ENCODE data around the gene ADGRA1.
A peak's percentile ranks its signal among the peaks of the same experiment; 100 is the strongest.

Gene ADGRA1

GRCh38 chr10:133159950-133160825 lies 72.5 kb downstream of the ADGRA1 start, which contains the start of gene KNDC1 (continued):
- TF ChIP-seq ZNF426 (tag by site-specific recombination; IDR thresholded peaks at IDR 0.05) (no peak), SCRT2 (tag by site-specific recombination; IDR thresholded peaks at IDR 0.05) (no peak), KLF9 (tag by site-specific recombination; IDR thresholded peaks at IDR 0.05; ENCODE audit: low read depth) (no peak), PRDM2 (tag by site-specific recombination; IDR thresholded peaks at IDR 0.05; ENCODE audit: borderline replicate concordance) (no peak), ZNF140 (tag by site-specific recombination; IDR thresholded peaks at IDR 0.05) (no peak), KLF16 (tag by site-specific recombination; IDR thresholded peaks at IDR 0.05) (no peak), BCL6B (tag by site-specific recombination; IDR thresholded peaks at IDR 0.05) (no peak), GLIS2 (tag by site-specific recombination; IDR thresholded peaks at IDR 0.05) (peak; percentile 86), ZNF266 (tag by site-specific recombination; IDR thresholded peaks at IDR 0.05; ENCODE audit: low read depth) (no peak), ZFP69B (tag by site-specific recombination; IDR thresholded peaks at IDR 0.05) (no peak), ZNF518A (tag by site-specific recombination; conservative IDR thresholded peaks at IDR 0.05; ENCODE audit: low read depth) (no peak), WT1 (tag by site-specific recombination; IDR thresholded peaks at IDR 0.05) (no peak), ZNF792 (tag by site-specific recombination; IDR thresholded peaks at IDR 0.05) (no peak), MZF1 (tag by site-specific recombination; IDR thresholded peaks at IDR 0.05; ENCODE audit: borderline replicate concordance) (no peak), YY1 (tag by site-specific recombination; IDR thresholded peaks at IDR 0.05) (no peak), HOXA7 (CRISPR knock-in tag; IDR thresholded peaks at IDR 0.05; ENCODE audit: borderline replicate concordance) (no peak), ZFHX2 (tag by site-specific recombination; conservative IDR thresholded peaks at IDR 0.05) (0 out of 2 replicates have a peak, but pooled peaks have one; percentile 36), ZNF341 (tag by site-specific recombination; IDR thresholded peaks at IDR 0.05; ENCODE audit: low read depth) (no peak), ZNF580 (tag by site-specific recombination; IDR thresholded peaks at IDR 0.05) (no peak), ZNF48 (tag by site-specific recombination; IDR thresholded peaks at IDR 0.05) (no peak), SP3 (tag by site-specific recombination; IDR thresholded peaks at IDR 0.05) (0 out of 2 replicates have a peak, but pooled peaks have one; percentile 32), ZNF837 (tag by site-specific recombination; IDR thresholded peaks at IDR 0.05) (no peak), ZXDB (tag by site-specific recombination; IDR thresholded peaks at IDR 0.05) (peak; percentile 49), ZNF274 (IDR thresholded peaks at IDR 0.05; ENCODE audit: low read length) (no peak), ZNF274 (tag by site-specific recombination; IDR thresholded peaks at IDR 0.05; ENCODE audit: borderline replicate concordance) (no peak), ZNF791 (tag by site-specific recombination; IDR thresholded peaks at IDR 0.05) (no peak), ZNF37A (tag by site-specific recombination; IDR thresholded peaks at IDR 0.05) (no peak), ZNF2 (tag by site-specific recombination; IDR thresholded peaks at IDR 0.05) (no peak), ZBTB20 (tag by site-specific recombination; IDR thresholded peaks at IDR 0.05) (0 out of 2 replicates have a peak, but pooled peaks have one; percentile 28)
